Prostate gland (tissue), 2 donors: ENCODE measurements around the gene PRPH. TPM values are rescaled to one million over a fixed set of nuclear protein-coding genes. Genes with fewer than 3 reads are reported as not detected.

ENCODE experiments used
- DNase-seq: peaks from one replicate; pipeline ENCODE4 v3.0.0-alpha.2; 2019; ENCODE audit warnings: low spot score
- H3K27ac ChIP-seq, 2 donors: fragments of 200-600 bp; sonication (generic); 2 replicates each; pipeline ENCODE4 v1.5.1; 2017 to 2019
- H3K27me3 ChIP-seq: fragments of 200-600 bp; sonication (generic); replicated peaks from 2 replicates; pipeline ENCODE4 v1.5.1; 2019; ENCODE audit not compliant: insufficient read depth
- H3K36me3 ChIP-seq, 2 donors: fragments of 200-600 bp; sonication (generic); 1 replicate in 1 of 2; 2 replicates in 1 of 2; pipeline versions ENCODE4 v1.5.1 to v1.8.1; 2017 to 2019
- H3K4me1 ChIP-seq: fragments of 200-600 bp; sonication (generic); replicated peaks from 2 replicates; pipeline ENCODE4 v1.5.1; 2019
- H3K4me3 ChIP-seq, 2 donors: fragments of 200-600 bp; sonication (generic); 2 replicates each; pipeline ENCODE4 v1.5.1; 2017 to 2019
- H3K9me3 ChIP-seq: fragments of 200-600 bp; sonication (generic); 2 replicates; pipeline ENCODE4 v1.5.1; 2017
- POLR2A ChIP-seq: fragments of 450-650 bp; IDR thresholded peaks from one replicate; pipeline ENCODE4 v1.6.1; 2016; ENCODE audit warnings: antibody characterized with exemption, mild to moderate bottlenecking
- POLR2AphosphoS5 ChIP-seq: sonication (generic); formaldehyde crosslinking; IDR thresholded peaks from one replicate; pipeline ENCODE4 v1.6.1; 2017; ENCODE audit warnings: antibody characterized with exemption
- WGBS: methylation state at CpG from one replicate; pipeline ENCODE4 v1.1.5; 2018; 5-methylcytosine and 5-hydroxymethylcytosine counted together
- intact Hi-C: fragments of 100-400 bp; cut with DNase I; formaldehyde crosslinking; loops from one replicate; pipeline ENCODE4 v1.14.2; 2022
- total RNA-seq, 2 donors: library from RNA; depleted of rRNA; stranded (reverse); fragments of >200 nt; gene quantifications; one replicate each; pipeline ENCODE4 v1.1.0, GENCODE V29; 2016
- TF ChIP-seq, protein P1 (sequence below), 4 experiments: fragments of 200-600 bp in 2 of 4; fragments of 450-650 bp in 2 of 4; sonication (generic) in 2 of 4; IDR thresholded peaks; 1 replicate in 3 of 4; 2 replicates in 1 of 4; pipeline ENCODE4 v1.5.1; 2016 to 2019; ENCODE audit warnings: antibody characterized with exemption in 4 of 4, mild to moderate bottlenecking in 2 of 4, moderate library complexity in 2 of 4

Gene PRPH
- total RNA-seq, 2 donors from 2014 or later: 1.4 to 11.4 TPM

DNA sequence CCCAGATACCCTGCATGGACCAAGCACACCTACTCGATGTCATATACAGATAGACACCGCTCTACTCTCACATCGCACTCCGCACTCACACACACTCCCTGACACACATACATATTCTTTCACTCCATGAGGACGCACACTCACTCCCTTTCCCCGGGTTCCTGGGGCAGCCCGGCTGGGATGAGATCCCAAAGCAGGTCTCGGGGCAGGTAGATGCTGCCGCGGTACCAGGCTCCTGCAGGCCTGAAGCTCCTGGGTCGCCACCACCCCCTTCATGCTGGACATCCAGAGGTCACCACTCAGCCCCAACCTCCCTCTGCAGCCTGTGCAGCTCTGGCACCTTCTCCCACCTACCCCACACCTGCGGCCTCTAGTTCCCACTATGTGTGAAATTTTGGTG is 39.7 kb downstream of the PRPH start:
- WGBS: 75% methylated on average over 12 of the region's 12 CpGs
- no peak for DNase-seq
- H3K27ac ChIP-seq: no peak overlapping the region
- no peak overlapping the region for H3K4me3 ChIP-seq
- H3K9me3 ChIP-seq: no peaks in the 10 kb centered on the region
- peaks cover 4% of the 10 kb centered on the region for H3K4me1 ChIP-seq
- H3K36me3 ChIP-seq: no peaks in the 10 kb centered on the region
- no peak for TF ChIP-seq POLR2AphosphoS5
- TF ChIP-seq POLR2A: no peak
- TF ChIP-seq, protein P1, sequence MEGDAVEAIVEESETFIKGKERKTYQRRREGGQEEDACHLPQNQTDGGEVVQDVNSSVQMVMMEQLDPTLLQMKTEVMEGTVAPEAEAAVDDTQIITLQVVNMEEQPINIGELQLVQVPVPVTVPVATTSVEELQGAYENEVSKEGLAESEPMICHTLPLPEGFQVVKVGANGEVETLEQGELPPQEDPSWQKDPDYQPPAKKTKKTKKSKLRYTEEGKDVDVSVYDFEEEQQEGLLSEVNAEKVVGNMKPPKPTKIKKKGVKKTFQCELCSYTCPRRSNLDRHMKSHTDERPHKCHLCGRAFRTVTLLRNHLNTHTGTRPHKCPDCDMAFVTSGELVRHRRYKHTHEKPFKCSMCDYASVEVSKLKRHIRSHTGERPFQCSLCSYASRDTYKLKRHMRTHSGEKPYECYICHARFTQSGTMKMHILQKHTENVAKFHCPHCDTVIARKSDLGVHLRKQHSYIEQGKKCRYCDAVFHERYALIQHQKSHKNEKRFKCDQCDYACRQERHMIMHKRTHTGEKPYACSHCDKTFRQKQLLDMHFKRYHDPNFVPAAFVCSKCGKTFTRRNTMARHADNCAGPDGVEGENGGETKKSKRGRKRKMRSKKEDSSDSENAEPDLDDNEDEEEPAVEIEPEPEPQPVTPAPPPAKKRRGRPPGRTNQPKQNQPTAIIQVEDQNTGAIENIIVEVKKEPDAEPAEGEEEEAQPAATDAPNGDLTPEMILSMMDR (IDR thresholded peaks at IDR 0.05): no peak
- intact Hi-C loops: loop anchor here (5.0 kb wide), 2 partner anchors 37 to 178 kb away; partner anchors contain the start of gene PRPH
- H3K27me3 ChIP-seq: peaks cover 12% of the 10 kb centered on the region

DNA sequence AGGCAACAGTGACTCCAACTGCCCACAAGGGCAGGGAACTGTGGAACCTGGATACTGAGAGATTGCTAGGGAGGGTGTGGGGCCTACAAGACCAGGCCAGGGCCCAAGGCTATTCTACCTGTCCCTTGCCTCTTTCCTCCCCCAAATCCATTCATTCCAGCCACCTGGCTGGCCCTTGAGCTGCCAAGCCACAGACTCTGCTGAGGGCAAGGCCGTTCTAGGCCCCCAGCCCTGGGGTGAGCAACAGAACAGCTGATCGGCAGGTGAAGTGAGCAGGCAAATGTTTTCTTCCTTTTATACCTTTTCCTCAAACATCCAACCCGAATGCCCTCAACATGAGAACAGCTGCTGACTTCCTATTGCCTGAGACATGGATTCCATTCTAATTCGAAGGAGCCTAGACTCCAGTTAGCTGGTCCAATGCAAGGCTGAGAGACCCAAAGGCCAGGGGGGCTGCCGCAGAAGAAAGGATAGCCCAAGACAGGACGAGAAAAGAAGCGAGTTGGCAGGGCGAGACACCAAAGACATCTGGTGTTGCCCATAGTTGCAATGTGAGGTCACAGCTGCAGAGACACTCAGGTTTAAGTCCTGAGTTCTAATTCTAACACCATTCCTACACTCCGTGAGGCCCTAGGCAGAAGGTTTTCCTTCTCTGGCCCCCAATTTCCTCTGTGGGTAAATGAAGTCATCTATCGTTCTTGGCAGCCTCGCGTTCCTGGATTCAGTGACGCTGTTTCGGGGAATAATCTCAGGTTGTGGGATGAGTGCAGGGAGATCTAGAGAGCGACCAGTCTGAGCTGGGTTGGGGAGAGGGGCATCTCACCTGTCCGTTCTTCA is 40.4 kb downstream of the PRPH start:
- peaks cover 12% of the 10 kb centered on the region for H3K27me3 ChIP-seq
- intact Hi-C loops: no loop called here
- TF ChIP-seq POLR2A (no peak), POLR2AphosphoS5 (no peak)
- TF ChIP-seq, protein P1 (IDR thresholded peaks at IDR 0.05): no peak

DNA sequence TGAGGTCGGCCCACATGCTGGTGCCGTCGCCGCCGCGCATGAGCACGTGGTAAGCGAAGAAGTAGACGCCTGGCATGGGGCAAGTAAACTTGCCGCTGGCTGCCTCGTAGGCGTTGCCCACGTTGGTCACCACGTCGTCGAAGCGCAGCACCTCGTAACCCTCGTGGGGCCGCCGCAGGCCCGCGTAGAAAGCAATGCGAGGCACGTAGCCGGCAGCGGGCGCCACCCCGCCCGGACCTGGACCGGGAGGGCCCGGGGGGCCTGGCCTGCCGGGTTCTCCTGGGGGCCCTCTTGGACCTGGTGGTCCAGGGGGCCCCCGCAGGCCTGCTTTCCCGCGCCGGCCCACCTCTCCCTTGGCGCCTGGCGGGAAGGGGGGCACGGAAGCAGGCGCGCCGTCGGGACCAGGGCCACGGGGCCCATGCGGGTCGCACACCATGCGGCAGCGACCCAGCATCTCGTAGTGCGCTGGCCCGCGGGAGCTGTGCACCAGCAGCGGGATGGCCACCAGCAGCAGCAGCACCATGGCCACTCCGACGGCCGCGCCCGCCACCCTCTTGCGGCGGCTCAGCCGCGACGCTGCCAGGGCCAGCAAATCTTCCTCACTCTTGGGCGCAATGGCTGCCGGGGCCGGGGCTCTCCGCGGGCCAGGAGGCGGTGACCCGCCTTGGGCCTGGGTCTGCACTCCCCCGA is 41.2 kb downstream of the PRPH start:
- TF ChIP-seq POLR2AphosphoS5 (no peak), POLR2A (no peak)
- TF ChIP-seq, protein P1 (IDR thresholded peaks at IDR 0.05): no peak
- 35% methylated on average over 28 of the region's 72 CpGs for WGBS
- no peak for DNase-seq
- intact Hi-C loops: no loop called here
- Histone ChIP-seq H3K27ac (no peak overlapping the region), H3K36me3 (no peaks in the 10 kb centered on the region), H3K4me3 (no peak overlapping the region), H3K9me3 (no peaks in the 10 kb centered on the region), H3K27me3 (peaks cover 12% of the 10 kb centered on the region), H3K4me1 (peaks cover 4% of the 10 kb centered on the region)

More for the DNA sequence above, 40.4 kb downstream of the PRPH start:
- Histone ChIP-seq H3K27ac (no peak overlapping the region), H3K4me1 (peaks cover 4% of the 10 kb centered on the region), H3K9me3 (no peaks in the 10 kb centered on the region), H3K36me3 (no peaks in the 10 kb centered on the region), H3K4me3 (no peak overlapping the region)
- WGBS: 83% methylated on average over 16 of the region's 16 CpGs
- no peak for DNase-seq

DNA sequence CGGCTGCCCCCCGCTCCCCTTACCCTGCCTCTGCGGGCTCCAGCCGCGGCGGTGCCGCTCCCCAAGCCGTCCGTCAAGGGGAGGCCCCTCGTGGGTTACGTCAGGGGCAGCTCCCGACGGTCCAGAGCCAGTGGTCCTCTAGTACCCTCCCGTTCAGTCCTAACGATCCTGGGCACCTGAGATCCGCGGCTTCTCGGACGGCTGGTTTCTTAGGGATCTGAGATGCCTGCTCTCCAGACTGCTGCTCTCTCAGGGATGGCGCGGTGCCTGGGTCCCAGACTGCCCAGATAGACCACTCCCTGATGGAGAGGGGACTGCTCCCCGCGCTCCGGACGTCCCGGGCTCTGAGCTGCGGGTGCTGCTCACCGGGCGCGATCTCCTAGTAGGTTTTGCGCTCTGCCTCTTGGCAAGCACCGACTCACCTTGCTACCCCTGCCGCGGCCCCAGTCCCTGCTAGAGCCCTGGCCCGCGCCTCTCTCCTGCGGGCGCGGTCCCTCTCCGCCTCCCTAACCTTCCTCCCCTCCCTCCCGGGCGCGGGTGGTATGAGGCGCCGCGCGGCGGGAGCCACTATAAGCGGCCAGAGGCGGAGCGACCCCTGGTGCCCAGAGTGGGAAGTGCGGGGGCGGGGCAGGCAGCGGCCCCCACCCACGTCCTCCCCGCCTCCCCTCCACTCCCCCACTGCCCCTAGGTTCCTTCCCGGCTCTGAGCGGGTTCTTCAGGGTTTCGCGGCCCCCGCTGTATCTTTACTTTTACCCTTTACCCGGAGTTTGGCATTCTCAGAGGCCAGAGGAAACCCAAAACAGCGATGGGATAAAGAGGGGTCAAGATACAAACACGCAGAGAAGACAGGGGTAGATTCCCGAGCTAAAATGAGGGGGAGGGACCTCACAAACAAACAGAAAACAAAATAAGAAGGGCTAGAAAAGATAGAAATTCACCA is 42.0 kb downstream of the PRPH start, which contains the start of gene C1QL4:
Gene C1QL4 (minus strand): TSS at position 544 of the 940 bp plus-strand sequence. CDS start 711 bp downstream, outside the sequence.
- Histone ChIP-seq H3K9me3 (no peaks in the 10 kb centered on the region), H3K4me1 (no peaks in the 10 kb centered on the region), H3K36me3 (no peaks in the 10 kb centered on the region), H3K27ac (no peak within 1 kb of the TSS), H3K27me3 (peaks cover 12% of the 10 kb centered on the region), H3K4me3 (peak within 1 kb of the TSS in 1 of 2 donors; percentile 8)
- WGBS: 3% methylated on average over 48 of the region's 65 CpGs
- intact Hi-C loops: no loop called here
- DNase-seq: peak; percentile 73
- TF ChIP-seq, protein P1 (IDR thresholded peaks at IDR 0.05): peak; percentile 71 to 96 (median 79)
- TF ChIP-seq POLR2A: no peak
- peak; percentile 53 for TF ChIP-seq POLR2AphosphoS5
